Urothelium cell line (cell line): ENCODE data around the gene MYO18A.
A peak's percentile ranks its signal among the peaks of the same experiment; 100 is the strongest.

ENCODE experiments used
- DNase-seq: peaks from one replicate; pipeline ENCODE4 v3.0.0; 2011; ENCODE audit warnings: low spot score, mixed read lengths
- FAIRE-seq: peaks from 2 replicates; lab custom pipeline; 2011; peaks lifted over from hg19 to GRCh38; lab: Jason Lieb, UNC

Gene MYO18A

GRCh38 chr17:29062215-29062614 is 118.0 kb downstream of the MYO18A start:
- no peak for FAIRE-seq
- DNase-seq = no peak

GRCh38 chr17:29061036-29061435 is 119.2 kb downstream of the MYO18A start:
- no peak for FAIRE-seq
- no peak for DNase-seq

- FAIRE-seq = peak; percentile 32
- DNase-seq = no peak
These were observed 119.7 kb downstream of the MYO18A start for GRCh38 chr17:29060475-29060874.

GRCh38 chr17:29059281-29059680 is 120.9 kb downstream of the MYO18A start:
- no peak for DNase-seq
- FAIRE-seq = no peak

- DNase-seq (no peak), FAIRE-seq (no peak)
These were observed 121.8 kb downstream of the MYO18A start for GRCh38 chr17:29058391-29058790.

- DNase-seq (no peak), FAIRE-seq (no peak)
These were observed 122.8 kb downstream of the MYO18A start for GRCh38 chr17:29057361-29057760.

GRCh38 chr17:29054835-29055234 is 125.4 kb downstream of the MYO18A start:
- no peak for DNase-seq
- FAIRE-seq = no peak

GRCh38 chr17:29051731-29052130 is 128.5 kb downstream of the MYO18A start:
- DNase-seq (no peak), FAIRE-seq (no peak)

- FAIRE-seq (no peak), DNase-seq (no peak)
These were observed 129.0 kb downstream of the MYO18A start for GRCh38 chr17:29051194-29051593.

- FAIRE-seq (no peak), DNase-seq (no peak)
These were observed 130.0 kb downstream of the MYO18A start for GRCh38 chr17:29050176-29050575.

- DNase-seq = no peak
- FAIRE-seq = no peak
These were observed 130.6 kb downstream of the MYO18A start for GRCh38 chr17:29049541-29050145.

GRCh38 chr17:29048440-29049368 is 131.5 kb downstream of the MYO18A start:
- no peak for DNase-seq
- no peak for FAIRE-seq

- no peak for FAIRE-seq
- no peak for DNase-seq
These were observed 133.7 kb downstream of the MYO18A start for GRCh38 chr17:29046473-29046839.

- FAIRE-seq (no peak), DNase-seq (no peak)
These were observed 134.3 kb downstream of the MYO18A start for GRCh38 chr17:29045734-29046472.

GRCh38 chr17:29045026-29045425 is 135.2 kb downstream of the MYO18A start:
- DNase-seq = no peak
- no peak for FAIRE-seq

- DNase-seq (no peak), FAIRE-seq (no peak)
These were observed 136.6 kb downstream of the MYO18A start for GRCh38 chr17:29043539-29044145.

- peak; percentile 67 for DNase-seq
These were observed 137.3 kb downstream of the MYO18A start, which contains the start of gene PIPOX for GRCh38 chr17:29042679-29043538. PIPOX (plus strand) TSS chr17:29043141; CDS start chr17:29043226, 85 bp downstream.

GRCh38 chr17:29042026-29042678 is 138.0 kb downstream of the MYO18A start:
- FAIRE-seq (no peak), DNase-seq (no peak)

More at GRCh38 chr17:29042679-29043538, 137.3 kb downstream of the MYO18A start, which contains the start of gene PIPOX:
- FAIRE-seq = no peak

GRCh38 chr17:29041571-29041970 is 138.6 kb downstream of the MYO18A start:
- FAIRE-seq (no peak), DNase-seq (no peak)
